Subcutaneous abdominal adipose tissue (tissue), 5 donors: ENCODE data around the gene PKN2.
"Not testable (repeated sequence)": the region's sequence is repeated elsewhere in the genome, so short reads cannot be mapped to it uniquely, and the experiment has no call there.

ENCODE experiments used
- H3K27ac ChIP-seq: one replicate; pipeline ENCODE4 v1.7.0; 2013; ENCODE audit warnings: low read depth, mild to moderate bottlenecking, inconsistent platforms, low read length, moderate library complexity
- H3K27me3 ChIP-seq, 5 donors: one replicate each; pipeline ENCODE4 v1.7.0; 2013; ENCODE audit warnings: low read length in 5 of 5, inconsistent platforms in 1 of 5; ENCODE audit not compliant: control insufficient read depth in 5 of 5, insufficient read depth in 4 of 5
- H3K36me3 ChIP-seq, 5 donors: one replicate each; pipeline ENCODE4 v1.7.0; 2013; ENCODE audit warnings: low read length in 5 of 5; ENCODE audit not compliant: control insufficient read depth in 5 of 5, insufficient read depth in 5 of 5
- H3K4me1 ChIP-seq, 5 donors: one replicate each; pipeline ENCODE4 v1.7.0; 2013; ENCODE audit warnings: low read length in 5 of 5, mild to moderate bottlenecking in 3 of 5, moderate library complexity in 1 of 5; ENCODE audit not compliant: control insufficient read depth in 5 of 5, insufficient read depth in 5 of 5
- H3K4me3 ChIP-seq, 5 donors: one replicate each; pipeline ENCODE4 v1.7.0; 2013; ENCODE audit warnings: low read length in 5 of 5, low read depth in 1 of 5
- H3K9ac ChIP-seq, 5 donors: one replicate each; pipeline ENCODE4 v1.7.0; 2013; ENCODE audit warnings: low read length in 5 of 5, mild to moderate bottlenecking in 4 of 5, moderate library complexity in 3 of 5
- H3K9me3 ChIP-seq, 5 donors: one replicate each; pipeline ENCODE4 v1.7.0; 2013; ENCODE audit warnings: low read length in 5 of 5; ENCODE audit not compliant: control insufficient read depth in 5 of 5
- donor health status: healthy.
- donor health status: healthy.
- donor health status: healthy.
- donor health status: healthy.
- donor health status: healthy.

PKN2 gene

GRCh38 chr1:88800382-88801051 is 116.4 kb downstream of the PKN2 start:
- Histone ChIP-seq H3K27ac (no peak overlapping the region), H3K27me3 (no peaks in the 10 kb centered on the region), H3K36me3 (peaks cover 10 to 32% (median 28%) of the 10 kb centered on the region in 5 donors), H3K9ac (no peak overlapping the region), H3K9me3 (no peaks in the 10 kb centered on the region), H3K4me3 (no peak overlapping the region), H3K4me1 (peaks cover 0 to 5% (median 0%) of the 10 kb centered on the region in 5 donors)

DNA sequence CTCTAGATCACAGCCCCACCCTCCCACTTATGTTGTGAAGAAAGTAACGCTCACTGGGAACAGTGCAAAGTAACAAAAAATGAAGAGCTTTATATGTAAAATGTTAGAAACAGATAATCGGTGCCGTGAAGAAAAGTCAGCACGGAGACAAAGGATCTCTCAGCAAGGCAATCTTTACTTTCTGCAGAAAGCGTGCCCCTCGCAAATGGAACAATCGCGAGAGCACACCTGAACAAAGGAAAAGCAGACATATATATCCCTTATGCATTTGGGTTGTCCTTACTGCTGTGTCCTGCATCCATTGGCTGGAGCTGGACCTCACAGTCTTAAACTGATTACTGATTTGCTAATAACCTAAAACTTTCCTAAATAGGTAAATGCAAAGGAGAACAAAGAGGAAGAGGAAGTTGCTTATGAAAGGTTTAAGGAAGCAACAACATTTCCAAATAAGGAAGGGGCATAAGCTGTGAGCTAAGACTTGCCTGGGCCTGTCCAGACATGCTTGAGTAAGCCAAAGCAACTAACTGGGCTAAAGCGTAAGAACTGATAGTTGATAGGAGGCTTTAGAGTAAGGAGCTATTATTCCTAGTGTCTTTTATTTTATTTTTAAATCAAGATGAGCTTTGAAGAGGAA is 117.6 kb downstream of the PKN2 start:
- Histone ChIP-seq H3K9me3 (no peaks in the 10 kb centered on the region), H3K27ac (no peak overlapping the region), H3K9ac (no peak overlapping the region), H3K27me3 (no peaks in the 10 kb centered on the region), H3K36me3 (peaks cover 17 to 38% (median 30%) of the 10 kb centered on the region in 5 donors), H3K4me3 (no peak overlapping the region), H3K4me1 (peaks cover 0 to 5% (median 0%) of the 10 kb centered on the region in 5 donors)

DNA sequence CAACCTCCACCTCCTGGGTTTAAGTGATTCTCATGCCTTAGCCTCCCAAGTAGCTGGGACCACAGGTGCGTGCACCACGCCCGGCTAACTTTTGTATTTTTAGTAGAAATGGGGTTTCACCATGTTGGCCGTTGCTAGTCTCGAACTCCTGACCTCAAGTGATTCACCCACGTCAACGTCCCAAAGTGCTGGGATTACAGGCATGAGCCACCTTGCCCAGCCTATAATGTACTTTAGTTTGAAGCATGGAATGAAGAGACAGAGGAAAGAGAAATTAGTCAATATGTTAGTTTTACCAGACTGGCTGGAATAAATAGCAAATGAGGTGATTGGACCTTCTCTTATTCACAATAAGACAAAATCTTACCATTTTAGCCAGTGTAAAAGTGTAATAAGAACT is 118.3 kb downstream of the PKN2 start:
- Histone ChIP-seq H3K36me3 (peaks cover 17 to 44% (median 34%) of the 10 kb centered on the region in 5 donors), H3K9ac (no peak overlapping the region), H3K4me1 (peaks cover 0 to 5% (median 0%) of the 10 kb centered on the region in 5 donors), H3K27me3 (no peaks in the 10 kb centered on the region), H3K9me3 (no peaks in the 10 kb centered on the region), H3K4me3 (no peak overlapping the region), H3K27ac (no peak overlapping the region)

GRCh38 chr1:88802950-88803349 is 118.9 kb downstream of the PKN2 start:
- H3K9ac ChIP-seq: no peak overlapping the region
- peaks cover 0 to 5% (median 0%) of the 10 kb centered on the region in 5 donors for H3K4me1 ChIP-seq
- no peaks in the 10 kb centered on the region for H3K9me3 ChIP-seq
- no peak overlapping the region for H3K4me3 ChIP-seq
- H3K36me3 ChIP-seq: peaks cover 17 to 47% (median 39%) of the 10 kb centered on the region in 5 donors
- H3K27me3 ChIP-seq: no peaks in the 10 kb centered on the region
- no peak overlapping the region for H3K27ac ChIP-seq

GRCh38 chr1:88803444-88803843 is 119.4 kb downstream of the PKN2 start:
- no peak overlapping the region for H3K27ac ChIP-seq
- H3K4me3 ChIP-seq: no peak overlapping the region
- no peaks in the 10 kb centered on the region for H3K9me3 ChIP-seq
- peaks cover 17 to 47% (median 41%) of the 10 kb centered on the region in 5 donors for H3K36me3 ChIP-seq
- no peak overlapping the region for H3K9ac ChIP-seq
- H3K27me3 ChIP-seq: no peaks in the 10 kb centered on the region
- peaks cover 0 to 5% (median 0%) of the 10 kb centered on the region in 5 donors for H3K4me1 ChIP-seq

DNA sequence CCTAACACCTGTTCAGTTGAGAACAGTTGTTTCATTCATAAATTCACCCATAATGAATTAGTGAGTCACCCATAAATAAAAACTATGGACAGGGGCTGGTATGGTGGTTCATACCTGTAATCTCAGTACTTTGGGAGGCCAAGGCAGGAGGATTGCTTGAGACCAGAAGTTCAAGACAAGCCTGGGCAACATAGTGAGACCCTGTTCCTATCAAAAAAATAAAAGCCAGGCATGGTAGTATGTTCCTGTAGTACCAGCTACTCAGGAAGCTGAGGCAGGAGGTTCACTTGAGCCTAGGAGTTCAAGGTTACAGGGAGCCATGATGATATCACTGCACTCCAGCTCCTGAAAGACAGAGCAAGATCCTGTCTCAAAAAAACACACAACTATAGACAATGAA is 128.3 kb downstream of the PKN2 start:
- H3K4me1 ChIP-seq: no peaks in the 10 kb centered on the region
- H3K27ac ChIP-seq: no peak overlapping the region
- H3K36me3 ChIP-seq: peaks cover 9 to 40% (median 24%) of the 10 kb centered on the region in 5 donors
- H3K9ac ChIP-seq: no peak overlapping the region
- H3K27me3 ChIP-seq: no peaks in the 10 kb centered on the region
- no peak overlapping the region for H3K4me3 ChIP-seq
- H3K9me3 ChIP-seq: no peaks in the 10 kb centered on the region

DNA sequence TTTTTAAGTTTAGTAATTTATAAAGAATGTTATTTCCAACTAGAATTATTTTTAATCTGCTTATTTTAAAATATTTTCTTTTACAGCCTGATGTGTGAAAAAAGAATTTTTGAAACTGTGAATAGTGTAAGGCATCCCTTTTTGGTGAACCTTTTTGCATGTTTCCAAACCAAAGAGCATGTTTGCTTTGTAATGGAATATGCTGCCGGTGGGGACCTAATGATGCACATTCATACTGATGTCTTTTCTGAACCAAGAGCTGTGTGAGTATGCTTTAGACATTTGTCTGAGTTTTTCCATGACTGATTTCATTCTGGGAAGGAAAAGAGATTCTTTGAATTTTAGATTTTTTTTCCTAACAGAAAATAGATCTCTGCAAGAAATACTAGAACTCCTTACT is 129.4 kb downstream of the PKN2 start:
- Histone ChIP-seq H3K27ac (no peak overlapping the region), H3K4me3 (no peak overlapping the region), H3K27me3 (no peaks in the 10 kb centered on the region), H3K4me1 (no peaks in the 10 kb centered on the region), H3K9ac (no peak overlapping the region), H3K9me3 (no peaks in the 10 kb centered on the region), H3K36me3 (peaks cover 9 to 33% (median 24%) of the 10 kb centered on the region in 5 donors)

DNA sequence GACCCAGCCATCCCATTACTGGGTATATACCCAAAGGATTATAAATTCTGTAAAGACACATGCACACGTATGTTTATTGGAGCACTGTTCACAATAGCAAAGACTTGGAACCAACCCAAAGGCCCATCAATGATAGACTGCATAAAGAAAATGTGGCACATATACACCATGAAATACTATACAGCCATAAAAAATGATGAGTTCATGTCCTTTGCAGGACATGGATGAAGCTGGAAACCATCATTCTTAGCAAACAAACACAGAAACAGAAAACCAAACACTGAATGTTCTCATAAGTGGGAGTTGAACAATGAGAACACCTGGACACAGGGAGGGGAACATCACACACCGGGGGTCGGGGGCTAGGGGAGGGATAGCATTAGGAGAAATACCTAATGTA is 135.6 kb downstream of the PKN2 start:
- H3K36me3 ChIP-seq: peaks cover 9 to 24% (median 13%) of the 10 kb centered on the region in 5 donors
- H3K4me3 ChIP-seq, H3K9ac ChIP-seq, H3K4me1 ChIP-seq, H3K9me3 ChIP-seq, H3K27me3 ChIP-seq, H3K27ac ChIP-seq: not testable (repeated sequence)

DNA sequence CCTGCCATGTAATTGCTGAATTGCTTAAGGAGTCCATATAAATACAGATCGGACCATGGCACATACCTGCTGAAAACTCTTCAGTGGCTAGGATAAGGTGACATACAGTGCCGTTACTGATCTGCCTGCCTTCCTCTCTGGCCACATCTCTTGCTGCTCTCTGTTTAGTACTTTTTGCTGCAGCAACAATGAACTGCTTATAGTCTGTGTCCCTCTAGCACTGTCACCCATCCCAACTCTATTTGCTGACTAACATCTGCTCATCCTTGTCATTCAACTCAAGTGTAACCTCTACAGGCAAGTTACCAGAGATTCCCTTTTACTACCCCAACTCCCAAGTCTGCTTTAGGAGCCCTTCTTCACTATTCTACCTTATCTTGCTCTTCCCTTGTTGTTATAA is 141.6 kb downstream of the PKN2 start:
- H3K27me3 ChIP-seq: no peaks in the 10 kb centered on the region
- H3K9me3 ChIP-seq: no peaks in the 10 kb centered on the region
- peaks cover 31 to 44% (median 41%) of the 10 kb centered on the region in 5 donors for H3K36me3 ChIP-seq
- H3K27ac ChIP-seq: no peak overlapping the region
- no peak overlapping the region for H3K9ac ChIP-seq
- no peak overlapping the region for H3K4me3 ChIP-seq
- no peaks in the 10 kb centered on the region for H3K4me1 ChIP-seq

DNA sequence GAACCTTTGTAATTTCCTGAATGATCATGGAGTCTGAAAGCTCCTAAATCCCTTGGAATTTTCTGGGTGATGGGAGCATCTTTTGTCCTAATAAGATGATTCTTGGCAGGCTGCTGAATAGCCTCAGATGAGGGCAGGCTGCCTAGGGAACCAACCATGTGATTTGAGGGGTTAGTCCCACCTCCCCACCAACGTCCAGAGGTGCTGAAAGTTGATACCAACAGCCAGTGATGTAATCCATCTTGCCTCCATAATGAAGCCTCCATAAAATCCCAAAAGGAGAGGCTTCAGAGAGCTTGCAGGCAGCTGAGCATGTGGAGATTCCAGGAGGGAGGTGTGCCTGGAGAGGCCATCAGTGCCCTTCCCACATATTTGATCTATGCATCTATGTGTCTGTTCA is 163.6 kb downstream of the PKN2 start:
- H3K36me3 ChIP-seq: peaks cover 4 to 22% (median 15%) of the 10 kb centered on the region in 5 donors
- H3K27me3 ChIP-seq: no peaks in the 10 kb centered on the region
- no peaks in the 10 kb centered on the region for H3K9me3 ChIP-seq
- H3K9ac ChIP-seq: no peak overlapping the region
- H3K27ac ChIP-seq: no peak overlapping the region
- no peaks in the 10 kb centered on the region for H3K4me1 ChIP-seq
- no peak overlapping the region for H3K4me3 ChIP-seq
